IMR-90 (cell line): ENCODE measurements around the gene OR52K2. TPM values are rescaled to one million over a fixed set of nuclear protein-coding genes. Genes with fewer than 3 reads are reported as not detected.

Experiments used
- ATAC-seq: fragments of 200-7000 bp; cut with Tn5 transposase; 2 replicates; pipeline ENCODE4 v1.9.1; 2020; ENCODE audit warnings: low read depth, mild to moderate bottlenecking, moderate library complexity
- BruUV-seq: library from RNA; stranded (reverse); fragments of 400-500 nt; replicated peaks from 2 replicates; lab custom pipeline; 2021; lab: Mats Ljungman, UMichigan
- CTCF ChIA-PET: fragments of 300-600 bp; formaldehyde crosslinking; extraction: SDS; loops from one replicate; lab custom pipeline; 2021; ENCODE audit warnings: antibody characterized with exemption; lab: Yijun Ruan, JAX
- POLR2A ChIA-PET: fragments of 300-600 bp; sonication (Branson Sonifier 250); formaldehyde crosslinking; loops from one replicate; lab custom pipeline; 2022; ENCODE audit warnings: antibody characterized with exemption; ENCODE audit not compliant: unreplicated experiment; lab: Charles Lee
- DNase-seq: peaks from one replicate; pipeline ENCODE4 v3.0.0; 2013
- H2AFZ ChIP-seq: replicated peaks from 2 replicates; pipeline ENCODE3; 2013; ENCODE audit warnings: low read length, mild to moderate bottlenecking; ENCODE audit not compliant: poor library complexity
- H2AK5ac ChIP-seq: 2 replicates; pipeline ENCODE4 v1.6.1; 2013; ENCODE audit warnings: low read depth, low read length, inconsistent platforms
- H2AK9ac ChIP-seq: replicated peaks from 2 replicates; pipeline ENCODE3; 2013; ENCODE audit warnings: mild to moderate bottlenecking, low read depth, low read length, moderate library complexity; ENCODE audit not compliant: poor library complexity
- H2BK120ac ChIP-seq: 2 replicates; pipeline ENCODE4 v1.6.1; 2013; ENCODE audit warnings: low read depth, low read length, inconsistent platforms
- H2BK15ac ChIP-seq: 3 replicates; pipeline ENCODE4 v1.6.1; 2013; ENCODE audit warnings: low read depth, low read length, inconsistent platforms
- H2BK20ac ChIP-seq: 2 replicates; pipeline ENCODE4 v1.6.1; 2013; ENCODE audit warnings: low read depth, mild to moderate bottlenecking, inconsistent platforms, low read length, moderate library complexity
- H2BK5ac ChIP-seq: 2 replicates; pipeline ENCODE4 v1.6.1; 2013; ENCODE audit warnings: mild to moderate bottlenecking, low read depth, low read length, inconsistent platforms; ENCODE audit not compliant: poor library complexity, severe bottlenecking
- H3K14ac ChIP-seq: replicated peaks from 2 replicates; pipeline ENCODE4 v1.6.1; 2013; ENCODE audit warnings: low read depth, low read length, inconsistent platforms
- H3K18ac ChIP-seq: 2 replicates; pipeline ENCODE4 v1.6.1; 2013; ENCODE audit warnings: low read depth, low read length, control low read depth
- H3K23ac ChIP-seq: 2 replicates; pipeline ENCODE4 v1.6.1; 2013; ENCODE audit warnings: low read depth, low read length, inconsistent platforms
- H3K27ac ChIP-seq: 2 replicates; pipeline ENCODE4 v1.5.1; 2013; ENCODE audit warnings: mild to moderate bottlenecking, control low read depth, low read length; ENCODE audit not compliant: insufficient read depth
- H3K27me3 ChIP-seq: 2 replicates; pipeline ENCODE4 v1.6.1; 2013; ENCODE audit warnings: low read length; ENCODE audit not compliant: control insufficient read depth, insufficient read depth
- H3K36me3 ChIP-seq: 2 replicates; pipeline ENCODE4 v1.6.1; 2013; ENCODE audit warnings: low read length, mixed read lengths; ENCODE audit not compliant: control insufficient read depth, insufficient read depth
- H3K4ac ChIP-seq: 2 replicates; pipeline ENCODE4 v1.6.1; 2013; ENCODE audit warnings: low read depth, low read length, inconsistent platforms
- H3K4me1 ChIP-seq: 2 replicates; pipeline ENCODE4 v1.6.1; 2013; ENCODE audit warnings: low read length, mixed read lengths; ENCODE audit not compliant: control insufficient read depth, insufficient read depth
- H3K4me2 ChIP-seq: 2 replicates; pipeline ENCODE4 v1.6.1; 2013; ENCODE audit warnings: low read depth, mild to moderate bottlenecking, control low read depth, low read length, moderate library complexity
- H3K4me3 ChIP-seq: 2 replicates; pipeline ENCODE4 v1.5.1; 2013; ENCODE audit warnings: low read depth, mild to moderate bottlenecking, control low read depth, low read length, moderate library complexity; ENCODE audit not compliant: insufficient read depth
- H3K56ac ChIP-seq: 2 replicates; pipeline ENCODE4 v1.6.1; 2013; ENCODE audit warnings: low read length, inconsistent platforms; ENCODE audit not compliant: insufficient read depth; ENCODE audit errors: extremely low read depth
- H3K79me1 ChIP-seq, 2 experiments: 2 replicates each; pipeline ENCODE4 v1.6.1; 2013; ENCODE audit warnings: low read length in 2 of 2, inconsistent platforms in 1 of 2, low read depth in 1 of 2
- H3K9ac ChIP-seq: 2 replicates; pipeline ENCODE4 v1.6.1; 2013; ENCODE audit warnings: low read depth, low read length, control low read depth
- H3K9me1 ChIP-seq: 2 replicates; pipeline ENCODE4 v1.6.1; 2013; ENCODE audit warnings: low read length, inconsistent platforms; ENCODE audit not compliant: insufficient read depth
- H3K9me3 ChIP-seq: 2 replicates; pipeline ENCODE4 v1.6.1; 2013; ENCODE audit warnings: low read length; ENCODE audit not compliant: control insufficient read depth, insufficient read depth
- H4K20me1 ChIP-seq: 2 replicates; pipeline ENCODE4 v1.6.1; 2013; ENCODE audit warnings: low read length, inconsistent platforms; ENCODE audit not compliant: insufficient read depth
- H4K5ac ChIP-seq: 2 replicates; pipeline ENCODE4 v1.6.1; 2013; ENCODE audit warnings: mild to moderate bottlenecking, low read depth, low read length, control low read depth
- H4K8ac ChIP-seq, 2 experiments: 2 replicates each; pipeline ENCODE4 v1.6.1; 2013; ENCODE audit warnings: low read depth in 2 of 2, low read length in 2 of 2, control low read depth in 1 of 2, inconsistent platforms in 1 of 2
- H4K91ac ChIP-seq: 2 replicates; pipeline ENCODE4 v1.6.1; 2013; ENCODE audit warnings: low read depth, low read length, inconsistent platforms; ENCODE audit not compliant: insufficient read depth
- BHLHE40 ChIP-seq: fragments of 150-350 bp; IDR thresholded peaks from 2 replicates; pipeline ENCODE4 v1.6.1; 2016; ENCODE audit warnings: mild to moderate bottlenecking, low read depth, low read length
- CHD1 ChIP-seq: IDR thresholded peaks from 2 replicates; pipeline ENCODE4 v1.6.1; 2012; ENCODE audit warnings: low read depth, low read length, improper control_type of control experiment
- FOS ChIP-seq: fragments of 150-350 bp; IDR thresholded peaks from 2 replicates; pipeline ENCODE4 v1.6.1; 2016; ENCODE audit warnings: low read depth, low read length
- MAFK ChIP-seq: IDR thresholded peaks from 2 replicates; pipeline ENCODE4 v1.6.1; 2012; ENCODE audit warnings: low read depth, low read length, improper control_type of control experiment
- MAZ ChIP-seq: IDR thresholded peaks from 2 replicates; pipeline ENCODE4 v1.6.1; 2012; ENCODE audit warnings: low read depth, mild to moderate bottlenecking, low read length, improper control_type of control experiment, moderate library complexity, borderline replicate concordance
- MXI1 ChIP-seq: IDR thresholded peaks from 2 replicates; pipeline ENCODE4 v1.6.1; 2012; ENCODE audit warnings: low read depth, mild to moderate bottlenecking, low read length, moderate library complexity, borderline replicate concordance
- NFE2L2 ChIP-seq: fragments of 150-350 bp; IDR thresholded peaks from 2 replicates; pipeline ENCODE4 v1.6.1; 2016; ENCODE audit warnings: low read depth, mild to moderate bottlenecking, low read length
- POLR2A ChIP-seq: IDR thresholded peaks from 2 replicates; pipeline ENCODE4 v1.6.1; 2012; ENCODE audit warnings: mild to moderate bottlenecking, low read depth, low read length
- RCOR1 ChIP-seq: IDR thresholded peaks from 2 replicates; pipeline ENCODE4 v1.6.1; 2012; ENCODE audit warnings: mild to moderate bottlenecking, low read length, improper control_type of control experiment; ENCODE audit not compliant: insufficient replicate concordance
- RFX5 ChIP-seq: IDR thresholded peaks from 2 replicates; pipeline ENCODE4 v1.8.0; 2012; ENCODE audit warnings: low read depth, mild to moderate bottlenecking, low read length, moderate library complexity
- SMC3 ChIP-seq: fragments of 150-350 bp; IDR thresholded peaks from 2 replicates; pipeline ENCODE4 v1.6.1; 2016; ENCODE audit warnings: low read depth, mild to moderate bottlenecking, antibody characterized with exemption, low read length, moderate library complexity
- WGBS, 2 experiments: methylation state at CpG; one replicate each; pipeline versions ENCODE4 v1.1.5 to v1.1.7; 2013; ENCODE audit warnings: missing lambda C conversion rate in 2 of 2; ENCODE audit not compliant: insufficient read length in 1 of 2; ENCODE audit errors: extremely low coverage in 2 of 2; 5-methylcytosine and 5-hydroxymethylcytosine counted together
- dilution Hi-C: fragments of 300-500 bp; cut with HindIII; formaldehyde crosslinking; loops from one replicate; pipeline ENCODE4 v1.14.3; 2018; ENCODE audit warnings: low sequenced_read_pairs; ENCODE audit not compliant: unreplicated experiment
- in situ Hi-C: fragments of 300-500 bp; cut with MboI; formaldehyde crosslinking; loops from 3 replicates; pipeline ENCODE4 v1.14.3; 2019; ENCODE audit warnings: low sequenced_read_pairs, inconsistent platforms, mixed read lengths
- intact Hi-C: fragments of 100-400 bp; cut with micrococcal nuclease; formaldehyde crosslinking; loops from 2 replicates; pipeline ENCODE4 v1.10.0; 2022
- polyA plus RNA-seq, 3 experiments: library from polyadenylated mRNA; depleted of rRNA; stranded (reverse); fragments of >200 nt; gene quantifications; 2 replicates each; pipeline ENCODE4 v1.2.3, GENCODE V29; 2012; ENCODE audit warnings: low replicate concordance in 1 of 3
- total RNA-seq: library from RNA; depleted of rRNA; stranded (reverse); fragments of >200 nt; gene quantifications from 2 replicates; pipeline ENCODE4 v1.2.3, GENCODE V29; 2012
- TF ChIP-seq, protein P1 (sequence below): conservative IDR thresholded peaks from 2 replicates; pipeline ENCODE4 v1.5.1; 2012; ENCODE audit warnings: mild to moderate bottlenecking, low read depth, low read length, improper control_type of control experiment
- TF ChIP-seq, protein P2 (sequence below): fragments of 150-350 bp; IDR thresholded peaks from 2 replicates; pipeline ENCODE4 v1.6.1; 2017; ENCODE audit warnings: mild to moderate bottlenecking, antibody characterized with exemption, low read length, low read depth

OR52K2 gene
- total and polyA plus RNA-seq, 2 of the 4 experiments (the other 2 are of a cell fraction): not detected

- no peak overlapping the region for H2AFZ ChIP-seq
- no peak overlapping the region for H3K14ac ChIP-seq
- H3K4me1 ChIP-seq: no peaks in the 10 kb centered on the region
- no peak overlapping the region for H4K8ac ChIP-seq
- H3K9me1 ChIP-seq: no peaks in the 10 kb centered on the region
- H2BK20ac ChIP-seq: no peak overlapping the region
- H2BK15ac ChIP-seq: no peak overlapping the region
- H2BK120ac ChIP-seq: no peak overlapping the region
- BruUV-seq: no TSS peak
- intact Hi-C loops (no loop called here), in situ Hi-C loops (no loop called here), dilution Hi-C loops (no loop called here)
- no peak overlapping the region for H2AK5ac ChIP-seq
- no CpG with 5 or more reads among the region's 1 CpG for WGBS, 2 experiments
- no peaks in the 10 kb centered on the region for H4K20me1 ChIP-seq
- no peak overlapping the region for H3K23ac ChIP-seq
- ChIA-PET POLR2A (no interaction called here), CTCF (no interaction called here)
- no peaks in the 10 kb centered on the region for H3K27me3 ChIP-seq
- no peak overlapping the region for H3K27ac ChIP-seq
- no peak overlapping the region for H3K9ac ChIP-seq
- ATAC-seq: no peak
- H3K18ac ChIP-seq: no peak overlapping the region
- H3K56ac ChIP-seq: no peak overlapping the region
- no peak overlapping the region for H2BK5ac ChIP-seq
- DNase-seq: no peak
- no peak overlapping the region for H3K4me3 ChIP-seq
- TF ChIP-seq, protein P1, sequence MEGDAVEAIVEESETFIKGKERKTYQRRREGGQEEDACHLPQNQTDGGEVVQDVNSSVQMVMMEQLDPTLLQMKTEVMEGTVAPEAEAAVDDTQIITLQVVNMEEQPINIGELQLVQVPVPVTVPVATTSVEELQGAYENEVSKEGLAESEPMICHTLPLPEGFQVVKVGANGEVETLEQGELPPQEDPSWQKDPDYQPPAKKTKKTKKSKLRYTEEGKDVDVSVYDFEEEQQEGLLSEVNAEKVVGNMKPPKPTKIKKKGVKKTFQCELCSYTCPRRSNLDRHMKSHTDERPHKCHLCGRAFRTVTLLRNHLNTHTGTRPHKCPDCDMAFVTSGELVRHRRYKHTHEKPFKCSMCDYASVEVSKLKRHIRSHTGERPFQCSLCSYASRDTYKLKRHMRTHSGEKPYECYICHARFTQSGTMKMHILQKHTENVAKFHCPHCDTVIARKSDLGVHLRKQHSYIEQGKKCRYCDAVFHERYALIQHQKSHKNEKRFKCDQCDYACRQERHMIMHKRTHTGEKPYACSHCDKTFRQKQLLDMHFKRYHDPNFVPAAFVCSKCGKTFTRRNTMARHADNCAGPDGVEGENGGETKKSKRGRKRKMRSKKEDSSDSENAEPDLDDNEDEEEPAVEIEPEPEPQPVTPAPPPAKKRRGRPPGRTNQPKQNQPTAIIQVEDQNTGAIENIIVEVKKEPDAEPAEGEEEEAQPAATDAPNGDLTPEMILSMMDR: no peak
- TF ChIP-seq SMC3 (no peak), BHLHE40 (no peak), CHD1 (no peak), RFX5 (no peak), FOS (no peak), MXI1 (no peak), NFE2L2 (no peak), POLR2A (no peak), RCOR1 (no peak), MAZ (no peak), MAFK (no peak)
- TF ChIP-seq, protein P2, sequence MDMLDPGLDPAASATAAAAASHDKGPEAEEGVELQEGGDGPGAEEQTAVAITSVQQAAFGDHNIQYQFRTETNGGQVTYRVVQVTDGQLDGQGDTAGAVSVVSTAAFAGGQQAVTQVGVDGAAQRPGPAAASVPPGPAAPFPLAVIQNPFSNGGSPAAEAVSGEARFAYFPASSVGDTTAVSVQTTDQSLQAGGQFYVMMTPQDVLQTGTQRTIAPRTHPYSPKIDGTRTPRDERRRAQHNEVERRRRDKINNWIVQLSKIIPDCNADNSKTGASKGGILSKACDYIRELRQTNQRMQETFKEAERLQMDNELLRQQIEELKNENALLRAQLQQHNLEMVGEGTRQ: no peak
- no peaks in the 10 kb centered on the region for H3K36me3 ChIP-seq
- H4K91ac ChIP-seq: no peak overlapping the region
- no peak overlapping the region for H2AK9ac ChIP-seq
- no peaks in the 10 kb centered on the region for H3K79me1 ChIP-seq
- no peaks in the 10 kb centered on the region for H3K9me3 ChIP-seq
- no peak overlapping the region for H3K4ac ChIP-seq
- H3K4me2 ChIP-seq: no peak overlapping the region
- no peak overlapping the region for H4K5ac ChIP-seq
These were observed 32.3 kb upstream of the OR52K2 start for GRCh38 chr11:4416816-4417215.
